HG03520 (cell line): Measurements from ENCODE around the gene CDC45.
"Not testable (repeated sequence)": the region's sequence is repeated elsewhere in the genome, so short reads cannot be mapped to it uniquely, and the experiment has no call there.

ENCODE experiments used
- ATAC-seq: cut with Tn5 transposase; IDR thresholded peaks from one replicate; pipeline ENCODE4 v1.9.1; 2021; ENCODE audit warnings: mild to moderate bottlenecking, moderate library complexity; ENCODE audit not compliant: unreplicated experiment

The CDC45 gene

DNA sequence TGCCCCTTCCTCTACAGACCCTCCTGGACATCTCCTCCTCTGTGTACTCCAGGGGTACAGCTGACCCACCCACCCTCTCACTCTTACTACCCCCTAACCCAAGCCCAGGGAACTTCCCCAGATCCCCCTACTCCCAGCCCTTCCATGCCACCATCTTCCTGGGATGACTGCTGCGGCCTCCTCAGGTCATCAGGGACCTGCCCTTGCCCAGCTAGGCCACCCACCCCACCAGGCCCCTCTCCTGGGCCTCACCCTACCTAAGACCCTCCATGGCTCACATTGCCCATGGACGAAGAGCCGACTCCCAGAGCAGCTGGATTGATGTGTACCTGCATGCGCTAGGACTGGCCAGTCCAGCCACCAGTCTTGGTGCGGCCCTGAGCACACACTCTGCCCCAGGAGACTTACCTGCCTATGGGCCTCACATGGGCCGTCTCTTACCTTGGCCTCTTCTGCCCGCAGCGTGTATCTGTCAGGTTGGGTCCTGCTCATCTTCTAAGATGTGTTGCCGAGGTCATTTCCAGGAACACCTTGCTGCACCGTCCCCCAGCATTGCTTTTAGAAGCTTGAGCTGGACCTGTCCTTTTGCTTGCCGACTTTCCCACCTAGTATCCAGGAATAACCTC lies 46.5 kb downstream of the CDC45 start:
- no peak for ATAC-seq

DNA sequence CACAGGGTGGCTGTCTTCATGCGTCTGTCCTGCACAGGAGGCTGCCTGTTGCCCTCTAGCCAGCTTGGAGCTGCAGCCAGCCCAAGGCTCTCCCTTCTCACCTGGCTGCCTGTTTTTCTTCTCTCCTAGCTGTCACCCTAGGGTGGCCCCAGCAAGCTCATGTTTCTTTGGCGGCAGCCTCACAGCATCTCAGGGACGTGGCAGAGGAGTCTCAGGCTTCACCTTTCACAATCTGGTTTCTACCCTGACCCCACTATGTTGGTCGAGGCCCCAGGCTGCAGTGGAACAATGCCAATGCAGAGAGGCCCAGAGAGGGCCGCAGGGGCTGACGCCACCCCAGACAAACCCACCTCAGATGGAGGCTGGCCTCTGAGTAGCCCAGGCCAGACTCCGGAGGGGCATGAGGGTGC lies 47.0 kb downstream of the CDC45 start:
- no peak for ATAC-seq

DNA sequence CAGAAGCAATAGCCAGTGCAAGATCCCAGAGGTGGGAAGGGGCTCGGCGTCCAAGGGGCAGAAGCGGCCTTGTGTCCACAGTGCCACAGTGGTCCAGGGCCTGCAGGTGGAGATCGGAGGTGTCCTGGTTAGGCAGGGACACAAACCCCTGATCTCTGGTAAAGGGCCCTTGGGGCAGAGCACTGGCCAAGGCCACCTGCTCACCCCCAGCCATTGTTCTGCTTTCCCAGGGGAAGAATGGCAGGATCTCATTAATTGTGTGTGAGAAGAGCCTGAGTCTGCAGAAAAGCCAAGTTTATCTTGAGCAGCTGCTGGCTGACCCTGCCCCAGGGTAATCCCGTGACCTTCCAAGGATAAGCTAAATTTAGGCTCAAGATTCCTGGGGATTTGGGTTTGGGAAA lies 47.6 kb downstream of the CDC45 start:
- ATAC-seq = no peak

DNA sequence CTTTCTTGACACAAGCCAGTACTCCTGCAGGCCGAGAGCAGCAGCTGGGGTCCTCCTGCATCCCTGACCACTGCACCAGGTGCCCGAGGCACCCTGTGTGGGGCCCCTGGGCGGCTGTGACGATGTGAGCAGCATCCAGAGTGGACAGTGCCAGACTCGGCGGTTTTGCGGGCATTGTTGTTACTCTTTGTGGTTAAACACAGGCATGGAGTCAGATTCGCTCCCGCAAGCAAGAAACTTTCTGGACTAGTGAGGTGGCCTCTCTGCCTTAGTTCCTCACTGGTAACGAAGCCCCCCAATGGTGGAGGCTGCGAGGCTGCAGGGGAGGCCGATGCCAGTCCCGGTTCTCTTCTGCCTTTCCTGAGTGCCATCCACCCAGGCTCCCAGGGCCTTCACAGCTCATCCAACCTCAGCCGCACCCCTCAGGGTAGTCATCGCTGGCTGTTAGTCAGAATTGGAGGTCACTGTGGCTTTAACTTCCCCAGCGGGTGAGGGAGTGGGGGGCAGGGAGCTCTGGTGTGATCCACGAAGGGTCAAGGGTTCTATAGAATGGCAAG lies 48.2 kb downstream of the CDC45 start:
- ATAC-seq = no peak

DNA sequence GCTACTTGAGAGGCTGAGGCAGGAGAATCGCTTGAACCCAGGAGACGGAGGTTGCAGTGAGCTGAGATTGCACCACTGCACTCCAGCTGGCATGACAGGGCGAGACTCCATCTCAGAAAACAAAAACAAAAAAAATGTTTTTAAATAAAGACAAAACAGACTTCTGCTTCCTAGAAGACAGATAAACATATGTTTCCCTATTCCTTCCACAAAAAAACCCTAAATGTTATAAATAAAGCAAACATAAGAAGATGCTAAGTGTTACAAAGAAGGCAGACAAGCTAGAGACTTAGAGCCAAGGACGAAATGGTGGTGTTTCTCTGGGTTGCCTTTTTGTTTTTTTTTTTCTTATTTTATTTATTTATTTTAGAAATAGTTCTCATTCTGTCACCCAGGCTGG lies 50.1 kb downstream of the CDC45 start:
- no peak for ATAC-seq

DNA sequence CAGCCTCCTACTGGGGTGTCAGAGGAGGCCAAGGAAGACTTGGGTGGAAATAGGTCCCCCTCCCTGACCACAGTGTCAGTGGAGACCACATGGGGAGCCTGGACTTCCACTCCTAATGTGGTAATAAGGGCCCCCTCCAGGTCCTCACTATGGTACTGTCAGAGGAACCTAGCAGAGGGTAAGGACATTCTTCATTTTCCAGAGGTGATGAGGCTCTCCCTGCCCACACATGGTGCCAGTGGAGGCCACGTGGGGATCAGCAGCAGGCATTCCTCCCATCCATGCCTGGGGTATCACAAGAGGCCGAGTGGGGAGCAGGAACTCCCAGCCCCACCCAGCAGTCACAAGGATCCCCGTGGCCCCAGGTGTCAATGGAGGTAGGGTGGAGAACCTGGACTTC lies 51.0 kb downstream of the CDC45 start:
- ATAC-seq = no peak

DNA sequence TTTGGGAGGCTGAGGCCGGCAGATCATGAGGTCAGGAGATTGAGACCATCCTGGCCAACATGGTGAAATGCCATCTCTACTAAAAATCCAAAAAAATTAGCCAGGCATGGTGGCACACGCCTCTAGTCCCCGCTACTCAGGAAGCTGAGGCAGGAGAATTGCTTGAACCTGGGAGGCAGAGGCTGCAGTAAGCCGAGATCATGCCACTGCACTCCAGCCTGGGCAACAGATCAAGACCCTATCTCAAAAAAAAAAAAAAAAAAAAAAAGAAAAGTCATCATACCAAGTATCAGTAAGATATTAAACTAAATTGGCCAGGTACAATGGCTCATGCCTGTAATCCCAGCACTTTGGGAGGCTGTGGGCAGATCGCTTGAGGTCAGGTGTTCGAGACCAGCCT lies 51.6 kb downstream of the CDC45 start:
- not testable (repeated sequence) for ATAC-seq

DNA sequence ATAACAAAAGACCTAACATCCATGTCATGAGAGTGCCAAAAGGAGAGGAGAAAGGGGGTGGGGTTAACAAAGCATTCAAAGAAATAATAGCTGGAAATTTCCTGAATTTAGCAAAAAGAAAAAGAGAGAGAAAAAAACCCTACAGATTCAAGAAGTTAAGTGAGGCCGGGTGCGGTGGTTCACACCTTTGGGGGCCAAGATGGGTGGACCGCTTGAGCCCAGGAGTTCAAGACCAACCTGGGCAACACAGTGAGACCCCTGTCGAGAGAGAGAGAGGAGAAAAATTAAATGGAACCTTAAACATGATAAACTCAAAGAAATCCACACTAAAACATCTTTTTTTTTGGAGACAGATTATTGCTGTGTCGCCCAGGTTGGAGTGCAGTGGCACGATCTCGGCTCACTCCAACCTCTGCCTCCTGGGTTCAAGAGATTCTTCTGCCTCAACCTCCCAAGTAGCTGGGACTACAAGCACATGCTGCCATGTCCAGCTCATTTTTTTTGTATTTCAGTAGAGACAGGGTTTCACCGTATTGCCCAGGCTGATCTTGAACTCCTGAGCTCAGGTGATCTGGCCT lies 53.4 kb downstream of the CDC45 start:
- no peak for ATAC-seq

DNA sequence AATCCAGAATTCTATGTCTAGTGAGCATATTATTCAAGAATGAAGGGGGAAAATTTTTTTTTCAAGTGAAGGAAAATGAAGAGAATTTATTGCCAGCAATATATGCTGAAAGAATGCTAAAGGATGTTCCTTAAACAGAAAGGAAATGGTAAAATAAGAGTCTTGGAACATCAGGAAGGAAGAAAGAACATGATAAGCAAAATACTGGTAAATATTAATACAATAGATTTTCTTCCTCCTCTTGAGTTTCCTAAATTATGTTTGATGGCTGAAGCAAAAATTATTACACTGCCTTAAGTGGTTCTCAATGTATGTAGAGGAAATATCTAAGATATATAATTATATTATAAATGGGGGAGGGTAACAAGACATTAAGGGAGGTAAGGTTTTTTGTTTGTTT lies 54.1 kb downstream of the CDC45 start:
- no peak for ATAC-seq

DNA sequence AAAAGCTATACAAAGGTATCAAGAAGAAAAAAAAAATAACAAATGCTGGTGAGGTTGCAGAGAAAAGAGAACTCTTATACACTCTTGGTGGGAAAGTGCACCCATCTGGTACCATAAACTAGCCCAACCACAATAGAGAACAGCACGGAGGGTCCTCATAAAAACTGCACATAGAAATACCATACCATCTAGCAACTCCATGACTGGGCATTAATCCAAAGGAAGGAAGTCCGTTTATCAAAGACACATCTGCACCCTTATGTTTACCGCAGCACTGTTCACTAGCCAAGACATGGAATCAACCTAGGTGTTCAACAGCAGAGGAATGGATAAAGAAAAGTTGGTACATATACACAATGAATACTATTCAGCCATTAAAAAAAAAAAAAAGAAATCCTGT lies 55.3 kb downstream of the CDC45 start:
- no peak for ATAC-seq

DNA sequence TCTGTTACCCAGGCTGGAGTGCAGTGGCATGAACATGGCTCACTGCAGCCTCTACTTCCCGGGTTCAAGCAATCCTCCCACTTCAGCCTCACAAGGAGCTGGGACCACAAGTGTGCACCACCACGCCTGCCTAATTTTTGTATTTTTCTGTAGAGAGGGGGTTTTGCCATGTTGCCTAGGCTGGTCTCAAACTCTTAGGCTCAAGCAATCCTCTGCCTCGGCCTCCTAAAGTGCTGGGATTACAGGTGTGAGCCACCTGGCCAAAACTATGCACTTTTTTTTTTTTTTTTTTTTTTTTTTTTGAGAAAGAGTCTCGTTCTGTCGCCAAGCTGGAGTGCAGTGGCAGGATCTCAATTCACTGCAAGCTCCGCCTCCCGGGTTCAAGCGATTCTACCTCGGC lies 56.8 kb downstream of the CDC45 start:
- ATAC-seq = no peak

DNA sequence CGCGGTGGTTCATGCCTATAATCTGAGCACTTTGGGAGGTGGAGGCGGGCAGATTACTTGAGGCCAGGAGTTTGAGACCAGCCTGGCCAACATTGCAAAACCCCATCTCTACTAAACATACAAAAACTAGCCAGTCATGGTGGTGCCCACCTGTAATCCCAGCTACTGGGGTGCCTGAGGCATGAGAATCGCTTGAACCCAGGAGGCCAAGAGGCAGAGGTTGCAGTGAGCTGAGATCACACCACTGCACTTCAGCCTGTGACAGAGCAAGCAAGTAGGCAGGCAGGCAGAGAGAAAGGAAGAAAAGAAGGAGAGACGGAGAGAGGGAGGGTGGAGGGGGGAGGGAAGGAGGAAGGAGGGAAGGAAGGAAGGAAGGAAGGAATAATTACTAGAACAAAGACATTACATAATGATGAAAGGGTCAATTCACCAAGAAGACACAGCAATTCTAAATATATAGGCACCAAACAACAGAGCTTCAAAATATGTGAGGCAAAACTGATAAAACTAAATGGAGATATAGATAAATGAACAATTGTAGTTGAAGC lies 58.3 kb downstream of the CDC45 start:
- ATAC-seq = no peak

DNA sequence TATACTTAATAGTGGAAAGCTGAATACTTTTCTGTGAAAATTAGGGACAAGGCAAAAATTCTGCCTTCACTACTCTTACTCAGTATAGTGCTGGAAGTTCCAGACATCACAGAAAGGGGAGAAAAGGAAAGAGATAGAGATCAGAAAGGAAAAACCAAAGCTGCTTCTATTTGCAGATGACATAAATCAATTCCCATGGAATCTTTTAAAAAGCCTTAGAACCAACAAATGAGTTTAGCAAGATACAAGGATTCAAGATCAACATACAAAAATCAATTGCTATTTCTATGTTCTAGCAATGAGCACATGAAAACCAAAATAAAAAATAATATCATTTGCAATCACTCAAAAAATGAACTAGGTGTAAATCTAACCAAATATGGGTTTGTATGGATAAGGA lies 60.7 kb downstream of the CDC45 start:
- no peak for ATAC-seq

DNA sequence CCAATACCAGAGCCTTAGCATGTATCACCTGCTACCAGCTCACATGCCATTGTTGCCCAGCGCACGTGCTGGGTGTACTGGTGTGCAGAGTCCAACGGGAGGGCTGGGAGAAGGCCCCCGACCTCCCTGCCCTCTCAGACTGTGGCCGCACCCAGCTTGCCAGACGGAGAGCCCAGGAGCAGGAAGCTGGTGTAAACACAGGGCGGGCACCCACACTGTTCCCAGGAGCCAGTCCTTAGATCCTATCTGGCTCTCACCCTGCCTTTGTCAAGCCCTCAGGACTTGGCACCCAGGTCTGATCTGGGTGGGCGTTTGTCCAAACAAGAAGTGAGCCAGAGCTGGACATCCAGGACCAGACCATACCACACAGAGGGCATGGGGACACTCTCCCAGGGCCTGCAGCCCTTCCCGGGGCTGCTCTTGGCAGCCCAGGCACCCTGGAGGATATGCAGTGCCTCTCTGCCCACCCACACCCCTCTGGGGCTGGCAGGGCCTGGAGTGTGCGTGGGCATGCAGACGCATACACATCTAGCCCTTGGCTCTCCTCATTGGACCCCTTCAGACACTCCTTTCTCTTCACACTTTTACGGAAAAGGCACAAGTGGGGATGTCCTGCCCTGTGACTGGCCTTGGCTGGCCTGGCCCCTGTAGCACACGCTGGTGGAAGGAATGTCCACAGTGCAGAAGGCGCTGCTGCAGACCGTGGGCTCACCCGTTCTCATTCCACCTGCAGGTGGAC lies 64.4 kb downstream of the CDC45 start:
- ATAC-seq = no peak

DNA sequence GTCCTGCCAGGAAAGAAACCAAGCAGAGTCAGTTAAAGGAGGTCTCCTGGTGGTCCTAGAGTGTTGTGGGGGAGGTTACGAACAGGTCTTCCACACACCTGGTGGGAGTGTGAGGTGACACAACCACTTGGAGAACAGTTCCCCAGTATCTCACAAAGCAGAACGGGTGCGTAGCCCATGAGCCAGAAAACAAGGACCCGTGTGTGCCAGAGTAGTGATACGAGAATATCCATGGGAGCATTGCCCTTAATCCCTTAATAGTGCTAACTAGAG lies 66.2 kb downstream of the CDC45 start:
- no peak for ATAC-seq

DNA sequence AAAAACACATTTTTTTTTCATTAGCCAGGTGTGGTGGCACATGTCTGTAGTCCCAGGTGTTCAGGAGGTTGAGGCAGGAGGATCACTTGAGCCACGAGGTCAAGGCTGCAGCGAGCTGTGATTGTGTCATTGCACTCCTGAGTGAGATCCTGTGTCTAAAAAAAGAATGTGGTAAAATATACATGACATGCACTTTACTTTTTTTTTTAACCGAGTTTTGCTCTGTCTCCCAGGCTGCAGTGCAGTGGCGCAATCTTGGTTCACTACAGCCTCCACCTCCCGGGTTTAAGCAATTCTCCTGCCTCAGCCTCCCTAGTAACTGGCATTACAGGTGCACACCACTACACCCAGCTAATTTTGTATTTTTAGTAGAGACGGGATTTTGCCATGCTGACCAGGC lies 67.0 kb downstream of the CDC45 start:
- ATAC-seq = no peak

DNA sequence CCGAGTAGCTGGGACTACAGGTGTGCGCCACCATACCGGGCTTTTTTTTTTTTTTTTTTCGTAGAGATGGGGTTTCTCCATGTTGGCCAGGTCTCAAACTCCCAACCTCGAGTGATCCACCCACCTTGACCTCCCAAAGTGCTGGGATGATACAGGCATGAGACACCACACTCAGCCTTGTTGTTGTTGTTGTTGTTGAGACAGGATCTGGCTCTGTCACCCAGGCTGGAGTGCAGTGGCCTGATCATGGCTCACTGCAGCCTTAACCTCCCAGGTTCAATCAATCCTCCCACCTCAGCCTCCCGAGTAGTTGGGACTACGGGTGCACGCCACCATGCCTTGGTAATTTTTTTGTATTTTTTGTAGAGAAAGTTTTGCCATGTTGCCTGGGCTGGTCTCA lies 67.9 kb downstream of the CDC45 start:
- ATAC-seq = no peak

DNA sequence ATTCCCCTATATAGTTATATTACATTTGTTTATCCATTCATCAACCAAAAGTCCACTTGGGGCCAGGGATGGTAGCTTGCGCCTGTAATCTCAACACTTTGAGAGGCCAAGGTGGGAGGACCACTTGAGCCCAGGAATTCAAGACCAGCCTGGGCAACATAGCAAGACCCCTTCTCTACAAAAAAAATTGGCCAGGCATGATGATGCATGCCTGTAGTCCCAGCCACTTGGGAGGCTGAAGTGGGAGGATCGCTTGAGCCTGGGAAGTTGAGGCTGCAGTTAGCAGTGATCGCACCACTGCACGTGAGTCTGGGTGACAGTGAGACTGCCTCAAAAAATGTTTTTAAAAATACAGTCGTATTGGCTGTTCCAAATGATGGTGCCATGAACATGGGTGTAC lies 68.7 kb downstream of the CDC45 start:
- not testable (repeated sequence) for ATAC-seq

DNA sequence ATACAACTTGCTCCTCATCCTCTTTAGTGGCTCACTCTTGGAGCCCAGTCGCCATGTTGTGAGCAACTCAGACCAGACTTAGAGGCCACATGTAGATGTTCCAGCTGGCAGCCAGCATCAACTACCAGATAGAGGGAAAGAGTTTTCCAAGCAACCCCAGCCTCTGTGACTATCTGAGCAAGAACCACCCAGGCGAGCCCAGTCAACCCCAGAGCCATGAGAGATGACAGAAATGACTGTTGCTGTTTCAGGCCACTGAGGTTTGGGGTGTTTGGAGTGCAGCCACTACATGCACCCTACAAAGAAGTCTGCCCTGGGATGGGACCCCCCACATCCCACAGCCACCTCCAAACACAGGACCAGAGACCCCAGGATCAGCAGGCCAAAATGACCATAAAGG lies 69.2 kb downstream of the CDC45 start:
- ATAC-seq = no peak

DNA sequence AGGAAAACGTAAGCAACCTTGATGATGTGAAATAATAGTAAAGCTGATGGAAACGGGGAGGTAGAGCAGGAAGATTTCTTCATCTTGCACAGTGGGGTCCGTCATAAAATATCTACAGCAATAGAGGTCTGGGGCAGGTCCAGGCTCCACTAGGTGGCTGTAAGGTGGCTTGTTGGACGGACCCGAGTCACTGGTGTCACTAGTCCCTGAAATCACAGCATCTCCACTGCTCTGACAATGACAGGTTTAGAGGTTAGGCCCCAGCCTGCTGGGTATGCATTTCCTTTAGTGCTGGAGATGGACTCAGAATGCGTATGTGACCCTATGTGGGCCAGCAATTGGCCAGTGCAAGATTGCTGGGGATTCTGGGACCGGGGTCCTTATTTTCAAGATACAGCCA lies 69.7 kb downstream of the CDC45 start:
- ATAC-seq = no peak

DNA sequence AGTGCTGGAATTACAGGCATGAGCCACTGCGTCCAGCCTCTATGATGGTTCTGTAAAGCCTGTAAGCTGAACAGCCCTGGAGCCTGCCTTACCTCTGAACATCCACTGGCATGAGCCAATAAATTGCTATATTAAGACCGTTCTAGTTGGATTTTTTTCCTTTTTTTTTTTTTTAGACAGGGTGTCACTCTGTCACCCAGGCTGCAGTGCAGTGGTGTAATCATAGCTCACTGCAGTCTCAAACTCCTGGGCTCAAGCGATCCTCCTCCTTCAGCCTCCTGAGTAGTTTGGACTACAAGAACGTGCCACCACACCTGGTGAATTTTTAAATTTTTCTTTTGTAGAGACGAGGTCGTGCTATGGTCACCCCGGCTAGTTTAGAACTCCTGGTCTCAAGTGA lies 70.7 kb downstream of the CDC45 start:
- ATAC-seq = no peak

DNA sequence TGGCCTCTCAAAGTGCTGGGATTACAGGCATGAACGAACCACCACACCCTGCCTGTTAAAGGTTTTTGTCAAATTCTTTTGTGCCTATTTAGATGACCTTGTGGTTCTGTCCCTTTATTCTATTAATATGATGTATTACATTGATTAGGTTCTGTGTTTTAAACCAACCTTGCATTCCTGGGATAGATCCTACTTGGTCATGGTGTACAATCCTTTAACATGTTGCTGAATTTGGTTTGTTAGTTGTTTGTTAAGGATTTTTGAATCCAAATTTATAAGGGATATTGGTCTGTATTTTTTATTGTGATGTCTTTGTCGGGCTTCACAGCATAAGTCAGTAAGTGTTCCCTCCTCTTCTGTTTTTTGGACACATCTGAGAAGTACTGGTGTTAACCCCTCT lies 73.5 kb downstream of the CDC45 start:
- ATAC-seq = no peak
